Fibroblast of villous mesenchyme (primary cell): ENCODE measurements around the gene MICALL1. TPM values are rescaled to one million over a fixed set of nuclear protein-coding genes. Genes with fewer than 3 reads are reported as not detected.
A peak's percentile ranks its signal among the peaks of the same experiment; 100 is the strongest.
"Not testable (repeated sequence)": the region's sequence is repeated elsewhere in the genome, so short reads cannot be mapped to it uniquely, and the experiment has no call there.

Experiments
- DNase-seq: peaks from one replicate; pipeline ENCODE4 v3.0.0-alpha.2; 2010; ENCODE audit warnings: low read depth
- H3K4me3 ChIP-seq: 2 replicates; pipeline ENCODE4 v1.5.1; 2011; ENCODE audit warnings: low read depth, mild to moderate bottlenecking, low read length
- CTCF ChIP-seq: IDR thresholded peaks from 2 replicates; pipeline ENCODE4 v1.5.1; 2012; ENCODE audit warnings: low read depth, mild to moderate bottlenecking, low read length; ENCODE audit not compliant: insufficient read depth
- total RNA-seq: library from RNA; depleted of rRNA; stranded (reverse); fragments of >200 nt; gene quantifications from 2 replicates; pipeline ENCODE4 v1.2.3, GENCODE V29; 2012

Gene MICALL1
- total RNA-seq, 1 donor: 47.9 TPM

- no peak overlapping the region for H3K4me3 ChIP-seq
- no peak for TF ChIP-seq CTCF
- DNase-seq: no peak
Measured at GRCh38 chr22:37951305-37951704, 45.2 kb downstream of the MICALL1 start.

DNA sequence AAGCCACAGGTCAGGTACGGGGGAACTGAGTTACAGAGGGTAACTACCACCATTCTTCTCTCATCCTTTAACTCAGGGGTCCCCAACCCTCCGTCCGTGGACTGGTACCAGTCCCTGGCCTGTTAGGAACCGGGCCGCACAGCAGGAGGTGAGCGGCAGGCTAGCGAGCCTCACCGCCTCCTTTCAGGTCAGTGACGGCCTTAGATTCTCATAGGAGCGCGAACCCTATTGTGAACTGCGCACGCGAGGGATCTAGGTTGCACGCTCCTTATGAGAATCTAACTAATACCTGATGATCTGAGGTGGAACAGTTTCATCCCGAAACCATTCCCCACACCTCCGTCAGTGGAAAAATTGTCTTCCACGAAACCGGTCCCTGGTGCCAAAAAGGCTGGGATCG lies 46.5 kb downstream of the MICALL1 start:
- H3K4me3 ChIP-seq: peak overlapping the region; percentile 99
- not testable (repeated sequence) for DNase-seq

GRCh38 chr22:37953062-37953436 lies 47.0 kb downstream of the MICALL1 start:
- DNase-seq: no peak
- TF ChIP-seq CTCF: no peak
- H3K4me3 ChIP-seq: peak overlapping the region; percentile 99

GRCh38 chr22:37953437-37954179 lies 47.5 kb downstream of the MICALL1 start, which contains the start of the genes C22orf23 and POLR2F:
TSS of gene C22orf23 (minus strand) at chr22:37953601. CDS start at chr22:37953149, 452 bp downstream.
TSS of gene POLR2F (plus strand) at chr22:37953699. CDS start at chr22:37953788, 89 bp downstream.
- DNase-seq: peak; percentile 95
- TF ChIP-seq CTCF: no peak
- peak within 1 kb of the TSS; percentile 99 for H3K4me3 ChIP-seq

DNA sequence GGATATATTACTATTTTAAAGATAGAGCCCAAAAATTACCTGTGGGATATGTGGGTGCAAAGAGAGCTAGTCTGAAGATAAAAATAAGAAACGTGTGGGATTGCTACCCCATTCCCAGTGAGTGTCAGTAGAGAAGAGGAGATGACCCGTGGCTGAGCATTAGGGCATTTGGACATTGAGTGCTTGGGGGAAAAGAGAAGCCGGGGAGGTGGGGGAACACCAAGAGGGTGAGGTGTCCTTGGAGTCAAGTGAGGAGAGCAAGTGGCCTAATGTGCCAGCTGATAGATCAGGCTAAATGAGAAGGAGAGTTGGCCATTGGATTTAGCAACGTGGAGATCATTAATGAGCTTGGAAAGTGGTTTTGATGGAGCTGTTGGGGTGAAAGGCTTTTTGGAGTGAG lies 48.6 kb downstream of the MICALL1 start:
- DNase-seq: no peak
- peak overlapping the region; percentile 99 for H3K4me3 ChIP-seq
- no peak for TF ChIP-seq CTCF

GRCh38 chr22:37955825-37956397 lies 49.8 kb downstream of the MICALL1 start:
- DNase-seq, H3K4me3 ChIP-seq: not testable (repeated sequence)

DNA sequence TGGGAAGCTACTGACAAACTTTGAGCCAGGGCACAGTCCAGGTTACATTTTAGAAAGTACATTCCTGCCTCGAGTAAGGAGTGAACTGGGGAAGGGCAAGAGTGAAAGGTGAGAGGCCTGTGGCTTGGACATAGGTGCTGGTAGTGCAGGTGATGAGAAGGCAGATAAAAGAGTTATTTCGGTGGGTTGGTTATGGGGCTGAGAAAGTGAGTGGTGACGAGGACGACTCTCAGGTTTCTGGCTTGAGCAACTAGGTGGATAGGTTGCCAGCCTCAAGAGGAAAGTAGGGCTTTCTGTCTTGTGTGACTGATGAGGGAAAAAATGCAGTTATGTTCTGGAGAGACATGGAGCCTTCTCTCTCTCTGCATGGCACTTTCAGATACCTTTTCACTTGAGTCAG lies 51.1 kb downstream of the MICALL1 start:
- no peak for DNase-seq
- no peak for TF ChIP-seq CTCF

More for the DNA sequence above, 51.1 kb downstream of the MICALL1 start:
- H3K4me3 ChIP-seq: no peak overlapping the region
